Type B pancreatic cell (in vitro differentiated cells): ENCODE data around the gene DAZL. TPM values are rescaled to one million over a fixed set of nuclear protein-coding genes. Genes with fewer than 3 reads are reported as not detected.

Source experiments
- DNase-seq: peaks from one replicate; pipeline ENCODE4 v3.0.0; 2021; ENCODE audit warnings: mixed read lengths; ENCODE audit not compliant: unreplicated experiment; ENCODE audit errors: extremely low spot score
- H3K27ac Mint-ChIP-seq: 2 replicates; pipeline ENCODE4 v1.8.0; 2021; ENCODE audit warnings: mild to moderate bottlenecking, mixed read lengths
- H3K27me3 Mint-ChIP-seq: 2 replicates; pipeline ENCODE4 v1.8.0; 2021; ENCODE audit warnings: mixed read lengths
- H3K36me3 Mint-ChIP-seq: 2 replicates; pipeline ENCODE4 v1.8.0; 2021; ENCODE audit warnings: mixed read lengths
- H3K4me1 Mint-ChIP-seq: one replicate; pipeline ENCODE4 v1.8.0; 2021; ENCODE audit warnings: mixed read lengths; ENCODE audit not compliant: unreplicated experiment
- H3K4me3 Mint-ChIP-seq: 2 replicates; pipeline ENCODE4 v1.8.0; 2021; ENCODE audit warnings: mild to moderate bottlenecking, mixed read lengths
- H3K9me3 Mint-ChIP-seq: 2 replicates; pipeline ENCODE4 v1.8.0; 2021; ENCODE audit warnings: mixed read lengths
- total RNA-seq: library from RNA; stranded (reverse); gene quantifications from 2 replicates; pipeline ENCODE4 v1.2.1, GENCODE V29; 2021; ENCODE audit warnings: low replicate concordance
- TF ChIP-seq, protein P1 (sequence below): fragments of 200-600 bp; sonication (generic); conservative IDR thresholded peaks from 2 replicates; pipeline ENCODE4 v1.5.0; 2021; ENCODE audit warnings: antibody characterized with exemption, mild to moderate bottlenecking

Gene DAZL
- total RNA-seq, 1 donor from 2014 or later, result not detected

DNA sequence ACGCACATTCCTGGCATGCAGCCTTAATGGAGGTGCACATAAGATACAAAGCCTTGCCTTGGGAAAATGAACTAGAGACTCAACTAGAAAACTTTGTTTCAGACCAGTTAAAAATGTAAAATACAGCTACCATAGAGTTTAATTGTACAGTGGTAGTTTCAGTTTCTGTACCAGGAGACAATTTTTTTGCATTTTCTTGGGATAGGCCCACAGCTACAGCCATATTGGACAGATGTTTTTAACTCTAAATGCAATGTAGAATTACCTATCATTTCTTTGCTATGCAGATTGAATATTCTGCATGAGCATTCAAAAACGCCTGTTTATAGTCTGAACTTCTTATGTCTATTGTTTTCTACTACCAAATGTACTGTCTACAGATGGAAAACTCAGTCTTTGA is 20.3 kb downstream of the DAZL start:
- Mint-ChIP-seq H3K4me1 (no peaks in the 10 kb centered on the region), H3K27ac (no peak overlapping the region), H3K4me3 (no peak overlapping the region), H3K9me3 (peaks cover 4% of the 10 kb centered on the region), H3K27me3 (no peaks in the 10 kb centered on the region), H3K36me3 (no peaks in the 10 kb centered on the region)
- no peak for DNase-seq
- TF ChIP-seq, protein P1, sequence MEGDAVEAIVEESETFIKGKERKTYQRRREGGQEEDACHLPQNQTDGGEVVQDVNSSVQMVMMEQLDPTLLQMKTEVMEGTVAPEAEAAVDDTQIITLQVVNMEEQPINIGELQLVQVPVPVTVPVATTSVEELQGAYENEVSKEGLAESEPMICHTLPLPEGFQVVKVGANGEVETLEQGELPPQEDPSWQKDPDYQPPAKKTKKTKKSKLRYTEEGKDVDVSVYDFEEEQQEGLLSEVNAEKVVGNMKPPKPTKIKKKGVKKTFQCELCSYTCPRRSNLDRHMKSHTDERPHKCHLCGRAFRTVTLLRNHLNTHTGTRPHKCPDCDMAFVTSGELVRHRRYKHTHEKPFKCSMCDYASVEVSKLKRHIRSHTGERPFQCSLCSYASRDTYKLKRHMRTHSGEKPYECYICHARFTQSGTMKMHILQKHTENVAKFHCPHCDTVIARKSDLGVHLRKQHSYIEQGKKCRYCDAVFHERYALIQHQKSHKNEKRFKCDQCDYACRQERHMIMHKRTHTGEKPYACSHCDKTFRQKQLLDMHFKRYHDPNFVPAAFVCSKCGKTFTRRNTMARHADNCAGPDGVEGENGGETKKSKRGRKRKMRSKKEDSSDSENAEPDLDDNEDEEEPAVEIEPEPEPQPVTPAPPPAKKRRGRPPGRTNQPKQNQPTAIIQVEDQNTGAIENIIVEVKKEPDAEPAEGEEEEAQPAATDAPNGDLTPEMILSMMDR, result no peak

DNA sequence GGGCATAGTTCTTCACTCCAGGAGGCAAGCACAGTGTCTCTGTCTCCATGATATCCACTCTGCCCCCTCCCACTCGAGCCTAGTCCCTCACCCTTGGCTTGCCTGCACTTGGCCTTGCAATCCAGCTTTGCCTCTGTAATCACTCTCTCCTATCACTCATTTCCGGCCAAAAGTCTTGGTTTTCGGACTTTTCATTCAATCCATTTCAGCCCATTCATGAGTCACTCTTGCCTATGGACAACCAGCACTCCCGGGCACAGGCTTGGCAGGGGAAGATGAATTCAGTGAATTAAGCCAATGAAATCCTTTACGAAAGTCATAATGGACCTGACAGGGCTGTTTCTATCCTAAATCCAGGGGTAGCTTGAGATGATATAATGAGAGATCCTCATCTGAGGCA is 21.7 kb downstream of the DAZL start:
- TF ChIP-seq, protein P1, result no peak
- H3K9me3 Mint-ChIP-seq, result peaks cover 4% of the 10 kb centered on the region
- no peaks in the 10 kb centered on the region for H3K4me1 Mint-ChIP-seq
- H3K27ac Mint-ChIP-seq, result no peak overlapping the region
- no peaks in the 10 kb centered on the region for H3K27me3 Mint-ChIP-seq
- H3K36me3 Mint-ChIP-seq, result no peaks in the 10 kb centered on the region
- DNase-seq, result no peak
- H3K4me3 Mint-ChIP-seq, result no peak overlapping the region

DNA sequence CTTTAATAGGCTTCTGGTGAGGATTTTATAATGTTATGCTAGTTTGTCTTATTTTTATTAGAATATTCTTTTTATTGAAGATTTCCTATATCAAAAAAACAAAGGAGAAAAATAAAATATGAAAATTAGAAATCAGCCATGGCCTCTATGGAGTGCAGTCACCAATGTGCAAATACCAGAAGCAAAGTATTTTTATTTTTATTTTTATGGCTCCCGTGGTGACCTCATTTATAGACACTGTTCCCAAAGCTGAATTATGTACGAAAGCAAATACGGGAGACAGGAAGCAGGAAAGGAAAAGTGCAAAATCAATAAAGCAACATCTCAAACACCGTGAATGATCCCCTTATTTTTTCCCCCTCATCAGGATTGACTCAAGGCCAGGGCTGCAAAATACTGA is 35.1 kb downstream of the DAZL start:
- Mint-ChIP-seq H3K9me3 (no peaks in the 10 kb centered on the region), H3K36me3 (no peaks in the 10 kb centered on the region), H3K4me3 (no peak overlapping the region), H3K27me3 (no peaks in the 10 kb centered on the region), H3K27ac (no peak overlapping the region), H3K4me1 (no peaks in the 10 kb centered on the region)
- TF ChIP-seq, protein P1, result no peak
- DNase-seq, result no peak

DNA sequence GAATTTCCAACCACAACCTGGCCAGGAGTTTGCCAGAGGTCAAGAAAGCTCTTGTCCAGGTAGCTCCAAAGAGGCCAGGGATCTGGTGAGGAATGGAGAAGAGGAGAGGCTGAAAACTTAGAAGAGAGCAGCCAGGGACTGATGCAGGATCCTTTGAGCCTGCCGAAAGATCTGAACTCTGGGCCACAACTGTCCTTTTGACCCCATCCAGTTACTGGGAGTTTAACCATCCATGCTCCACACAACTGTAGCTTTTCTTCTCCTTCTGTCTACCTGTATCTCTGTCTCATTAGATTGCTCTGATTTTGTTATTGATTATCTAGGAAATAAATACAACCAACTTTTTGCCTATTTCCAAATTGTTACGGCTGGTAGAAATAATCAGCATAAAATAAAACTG is 36.7 kb downstream of the DAZL start:
- no peaks in the 10 kb centered on the region for H3K4me1 Mint-ChIP-seq
- H3K9me3 Mint-ChIP-seq, result peaks cover 7% of the 10 kb centered on the region
- no peaks in the 10 kb centered on the region for H3K27me3 Mint-ChIP-seq
- no peak overlapping the region for H3K27ac Mint-ChIP-seq
- TF ChIP-seq, protein P1, result no peak
- H3K4me3 Mint-ChIP-seq, result no peak overlapping the region
- DNase-seq, result no peak
- H3K36me3 Mint-ChIP-seq, result no peaks in the 10 kb centered on the region

DNA sequence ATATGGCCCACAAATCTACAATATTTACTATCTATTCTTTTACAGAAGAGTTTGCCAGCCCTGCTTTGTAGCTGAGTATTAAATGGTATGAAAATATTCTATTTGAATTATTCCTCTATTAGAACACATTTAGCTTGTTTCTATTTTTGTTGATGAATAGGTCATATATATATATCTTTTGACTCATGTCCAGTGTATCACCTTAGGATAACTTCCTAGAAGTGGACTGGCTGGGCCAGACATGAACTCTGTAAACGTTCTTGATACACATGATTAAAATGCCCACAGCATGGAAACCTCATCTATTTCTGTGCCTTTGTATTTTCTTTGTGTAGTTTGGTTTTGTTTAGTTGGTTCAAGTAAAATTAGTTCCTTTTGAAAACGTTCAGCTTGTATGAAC is 37.1 kb downstream of the DAZL start:
- H3K36me3 Mint-ChIP-seq, result no peaks in the 10 kb centered on the region
- no peaks in the 10 kb centered on the region for H3K27me3 Mint-ChIP-seq
- H3K27ac Mint-ChIP-seq, result no peak overlapping the region
- no peak overlapping the region for H3K4me3 Mint-ChIP-seq
- peaks cover 7% of the 10 kb centered on the region for H3K9me3 Mint-ChIP-seq
- TF ChIP-seq, protein P1, result no peak
- H3K4me1 Mint-ChIP-seq, result no peaks in the 10 kb centered on the region
- DNase-seq, result no peak
